Esophagus muscularis mucosa (tissue), 4 donors: ENCODE data around the gene FAT1.

ENCODE experiments used
- EP300 ChIP-seq: sonication (generic); formaldehyde crosslinking; IDR thresholded peaks from one replicate; pipeline ENCODE4 v1.6.1; 2017; ENCODE audit warnings: antibody characterized with exemption
- POLR2A ChIP-seq: fragments of 450-650 bp; IDR thresholded peaks from one replicate; pipeline ENCODE4 v1.6.1; 2017; ENCODE audit warnings: antibody characterized with exemption, moderate library complexity, mild to moderate bottlenecking, low read depth
- POLR2AphosphoS5 ChIP-seq, 2 donors: sonication (generic); formaldehyde crosslinking; IDR thresholded peaks; one replicate each; pipeline ENCODE4 v1.6.1; 2017; ENCODE audit warnings: antibody characterized with exemption in 2 of 2
- TF ChIP-seq, protein P1 (sequence below), 3 experiments: fragments of 200-600 bp in 2 of 3; fragments of 450-650 bp in 1 of 3; sonication (generic) in 2 of 3; IDR thresholded peaks; one replicate each; pipeline ENCODE4 v1.5.1; 2017 to 2019; ENCODE audit warnings: antibody characterized with exemption in 3 of 3, mild to moderate bottlenecking in 2 of 3, moderate library complexity in 1 of 3

DNA sequence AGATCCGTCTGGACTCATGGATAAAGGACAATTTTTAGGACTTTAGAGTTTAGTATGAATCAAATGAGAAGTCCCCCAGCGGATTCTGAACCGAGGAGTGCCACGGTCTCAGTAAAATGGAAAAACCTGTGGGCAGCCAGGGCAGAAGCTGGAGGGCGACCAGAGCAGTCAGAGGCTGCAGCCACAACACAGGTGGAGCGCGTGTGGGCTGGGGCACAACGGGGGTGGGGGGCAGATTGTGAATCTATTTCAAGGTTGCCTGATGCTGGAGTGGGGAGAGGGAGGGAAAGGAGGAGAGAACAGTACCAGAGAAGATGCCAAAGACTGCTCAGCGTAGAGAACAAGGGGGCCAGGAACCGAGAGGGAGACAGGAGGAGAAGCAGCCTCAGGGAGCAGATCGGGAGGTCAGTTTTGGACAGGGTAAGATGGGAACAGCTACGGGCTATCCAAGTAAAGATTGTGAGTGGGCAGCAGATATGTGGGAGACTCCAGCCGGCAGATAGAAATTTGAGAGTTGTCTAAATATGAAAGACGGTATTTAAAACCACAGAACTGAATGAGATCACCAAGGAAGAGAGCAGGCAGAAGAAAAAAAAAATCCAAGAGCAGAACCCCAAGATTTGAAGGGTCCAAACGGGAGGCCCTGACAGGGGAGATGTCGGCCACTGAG is 9.5 kb downstream of the FAT1 start:
- TF ChIP-seq POLR2A (no peak), POLR2AphosphoS5 (IDR thresholded peaks at IDR 0.05) (no peak), EP300 (no peak)
- TF ChIP-seq, protein P1, sequence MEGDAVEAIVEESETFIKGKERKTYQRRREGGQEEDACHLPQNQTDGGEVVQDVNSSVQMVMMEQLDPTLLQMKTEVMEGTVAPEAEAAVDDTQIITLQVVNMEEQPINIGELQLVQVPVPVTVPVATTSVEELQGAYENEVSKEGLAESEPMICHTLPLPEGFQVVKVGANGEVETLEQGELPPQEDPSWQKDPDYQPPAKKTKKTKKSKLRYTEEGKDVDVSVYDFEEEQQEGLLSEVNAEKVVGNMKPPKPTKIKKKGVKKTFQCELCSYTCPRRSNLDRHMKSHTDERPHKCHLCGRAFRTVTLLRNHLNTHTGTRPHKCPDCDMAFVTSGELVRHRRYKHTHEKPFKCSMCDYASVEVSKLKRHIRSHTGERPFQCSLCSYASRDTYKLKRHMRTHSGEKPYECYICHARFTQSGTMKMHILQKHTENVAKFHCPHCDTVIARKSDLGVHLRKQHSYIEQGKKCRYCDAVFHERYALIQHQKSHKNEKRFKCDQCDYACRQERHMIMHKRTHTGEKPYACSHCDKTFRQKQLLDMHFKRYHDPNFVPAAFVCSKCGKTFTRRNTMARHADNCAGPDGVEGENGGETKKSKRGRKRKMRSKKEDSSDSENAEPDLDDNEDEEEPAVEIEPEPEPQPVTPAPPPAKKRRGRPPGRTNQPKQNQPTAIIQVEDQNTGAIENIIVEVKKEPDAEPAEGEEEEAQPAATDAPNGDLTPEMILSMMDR (IDR thresholded peaks at IDR 0.05) = no peak
